HL-60 (cell line): Measurements from ENCODE around the gene ARNT2.

Experiments used
- DNase-seq, 2 experiments: peaks; one replicate each; pipeline ENCODE4 v3.0.0-alpha.2; 2010 to 2020; ENCODE audit warnings: low read depth in 1 of 2, low spot score in 1 of 2
- H3K27ac ChIP-seq: fragments of 250-450 bp; sonication (Bioruptor Pico); replicated peaks from 2 replicates; pipeline ENCODE4 v1.5.1; 2020; ENCODE audit warnings: mild to moderate bottlenecking, moderate library complexity
- H3K27me3 ChIP-seq: fragments of 250-450 bp; sonication (Bioruptor Pico); 2 replicates; pipeline ENCODE4 v1.5.1; 2021; ENCODE audit warnings: mild to moderate bottlenecking, moderate library complexity; ENCODE audit not compliant: insufficient read depth, poor library complexity, severe bottlenecking
- H3K4me3 ChIP-seq: replicated peaks from 2 replicates; pipeline ENCODE4 v1.5.1; 2011; ENCODE audit warnings: mild to moderate bottlenecking, control low read depth, low read length; ENCODE audit not compliant: insufficient read depth
- CTCF ChIP-seq: IDR thresholded peaks from one replicate; pipeline ENCODE4 v1.5.1; 2011; ENCODE audit warnings: low read length, control low read depth, inconsistent platforms; ENCODE audit not compliant: insufficient read depth
- GABPA ChIP-seq: IDR thresholded peaks from 2 replicates; pipeline ENCODE4 v1.6.1; 2012; ENCODE audit warnings: low read depth
- POLR2AphosphoS5 ChIP-seq: IDR thresholded peaks from 2 replicates; pipeline ENCODE4 v1.6.1; 2012; ENCODE audit warnings: low read depth
- REST ChIP-seq: IDR thresholded peaks from 2 replicates; pipeline ENCODE4 v1.6.1; 2012; ENCODE audit warnings: low read depth; ENCODE audit not compliant: insufficient replicate concordance
- SPI1 ChIP-seq: IDR thresholded peaks from 2 replicates; pipeline ENCODE4 v1.6.1; 2012; ENCODE audit warnings: low read depth, mild to moderate bottlenecking, borderline replicate concordance

ARNT2 gene

GRCh38 chr15:80426316-80426715 is 22.1 kb downstream of the ARNT2 start:
- TF ChIP-seq SPI1 (no peak), CTCF (no peak), GABPA (no peak), REST (no peak), POLR2AphosphoS5 (no peak)
- H3K27me3 ChIP-seq: peaks cover 5% of the 10 kb centered on the region
- H3K4me3 ChIP-seq: no peak overlapping the region

DNA sequence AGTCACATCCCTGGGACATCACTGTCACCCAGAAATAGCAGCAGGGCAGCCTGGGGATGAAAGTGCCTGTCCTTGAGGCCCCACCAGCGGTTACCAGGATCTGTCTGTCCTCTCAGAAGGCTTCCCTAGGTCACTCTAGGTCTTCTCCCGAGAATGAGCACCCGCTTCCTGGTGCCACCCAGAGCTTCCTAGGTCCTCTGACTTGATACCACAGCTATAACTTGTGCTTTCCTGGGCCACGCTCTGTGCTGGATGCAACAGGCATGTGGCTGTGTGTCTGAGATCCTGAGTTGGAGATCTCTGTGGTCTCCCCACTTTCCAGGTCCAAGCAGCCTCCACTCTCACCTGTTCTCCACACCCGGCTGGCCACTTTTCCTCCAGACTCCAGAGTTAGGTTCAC is 25.8 kb downstream of the ARNT2 start:
- H3K27me3 ChIP-seq: peaks cover 4% of the 10 kb centered on the region

More at GRCh38 chr15:80426316-80426715, 22.1 kb downstream of the ARNT2 start:
- H3K27ac ChIP-seq: no peak overlapping the region
- DNase-seq: no peak

DNA sequence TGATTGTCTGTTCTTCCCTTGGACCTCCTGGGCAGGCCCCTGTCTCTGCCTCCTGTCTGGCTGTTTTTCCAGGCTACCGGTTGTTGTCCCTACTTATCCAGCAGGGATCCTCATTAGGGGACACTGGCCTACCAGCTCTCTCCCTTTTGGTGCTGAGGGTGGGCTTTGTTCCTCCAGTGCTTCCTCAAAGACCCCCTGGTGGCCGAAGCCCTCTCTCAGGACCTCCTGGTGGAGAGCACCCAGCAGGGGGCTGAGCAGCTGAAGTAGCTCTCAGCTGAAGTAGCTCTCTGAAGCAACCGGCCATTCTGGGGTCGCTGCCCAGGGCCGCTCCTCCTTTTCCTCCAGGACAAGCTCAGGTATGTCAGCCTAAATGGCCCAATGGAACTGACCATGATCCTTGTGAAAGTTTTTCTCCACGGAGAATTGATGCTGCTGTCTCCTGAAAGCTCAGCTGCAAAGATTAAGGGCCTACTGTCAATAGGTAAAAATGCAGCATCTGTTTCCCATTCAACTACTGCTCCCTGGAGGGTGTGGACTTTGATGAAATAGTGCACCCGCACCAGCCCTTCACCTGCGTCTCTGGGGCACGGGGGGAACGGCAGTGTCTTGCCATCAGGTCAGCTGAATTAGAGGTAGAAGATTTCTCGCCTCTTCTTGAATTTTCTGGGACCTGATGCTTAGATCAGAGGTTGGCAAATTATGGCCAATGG is 27.6 kb downstream of the ARNT2 start:
- no peak for TF ChIP-seq CTCF
- TF ChIP-seq SPI1: no peak
- no peak for TF ChIP-seq REST
- no peak for TF ChIP-seq POLR2AphosphoS5
- no peak for TF ChIP-seq GABPA
- Histone ChIP-seq H3K27me3 (no peaks in the 10 kb centered on the region), H3K27ac (no peak overlapping the region), H3K4me3 (no peak overlapping the region)
- DNase-seq: no peak

More for the DNA sequence above, 25.8 kb downstream of the ARNT2 start:
- Histone ChIP-seq H3K27ac (no peak overlapping the region), H3K4me3 (no peak overlapping the region)
- no peak for DNase-seq
- TF ChIP-seq GABPA: no peak
- no peak for TF ChIP-seq REST
